HG03103 (cell line): ENCODE results near the gene EYA2.
"Not testable (repeated sequence)": the region's sequence is repeated elsewhere in the genome, so short reads cannot be mapped to it uniquely, and the experiment has no call there.

ENCODE experiments used
- ATAC-seq: cut with Tn5 transposase; IDR thresholded peaks from one replicate; pipeline ENCODE4 v1.9.1; 2021; ENCODE audit warnings: low read depth; ENCODE audit not compliant: unreplicated experiment

The EYA2 gene

DNA sequence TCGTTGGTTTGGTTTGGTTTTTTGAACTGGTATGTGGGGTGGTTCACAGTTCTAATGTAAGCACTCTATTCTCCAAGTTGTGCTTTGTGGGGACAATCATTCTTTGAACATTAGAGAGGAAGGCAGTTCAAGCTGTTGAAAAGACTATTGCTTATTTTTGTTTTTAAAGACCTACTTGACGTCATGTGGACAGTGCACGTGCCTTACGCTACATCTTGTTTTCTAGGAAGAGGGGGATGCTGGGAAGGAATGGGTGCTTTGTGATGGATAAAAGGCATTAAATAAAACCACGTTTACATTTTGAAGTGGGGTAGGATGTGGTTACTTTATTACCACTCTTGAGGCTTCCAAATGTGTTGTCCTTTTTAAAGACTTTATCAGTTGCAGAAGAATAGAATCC is 293.9 kb downstream of the EYA2 start:
- ATAC-seq, result no peak

DNA sequence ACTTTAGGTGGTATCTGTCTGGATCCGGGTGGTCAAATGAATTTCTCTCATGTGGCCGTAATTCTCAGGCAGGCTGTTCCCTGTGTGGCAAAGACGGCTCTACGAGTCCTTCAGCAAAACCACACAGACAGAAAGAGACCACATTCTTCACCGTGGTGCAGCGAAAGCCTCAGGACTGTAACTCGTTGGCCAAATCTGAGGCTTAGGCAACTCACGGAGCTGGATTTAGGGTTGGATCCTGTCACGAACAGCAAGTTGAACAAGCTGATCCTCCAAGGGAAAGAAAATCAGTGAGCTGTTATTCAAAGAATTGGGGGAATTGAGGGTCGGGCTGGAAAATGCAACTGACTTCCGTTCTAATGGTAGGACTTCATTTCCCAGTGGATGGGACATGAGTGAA is 294.4 kb downstream of the EYA2 start:
- ATAC-seq, result no peak

DNA sequence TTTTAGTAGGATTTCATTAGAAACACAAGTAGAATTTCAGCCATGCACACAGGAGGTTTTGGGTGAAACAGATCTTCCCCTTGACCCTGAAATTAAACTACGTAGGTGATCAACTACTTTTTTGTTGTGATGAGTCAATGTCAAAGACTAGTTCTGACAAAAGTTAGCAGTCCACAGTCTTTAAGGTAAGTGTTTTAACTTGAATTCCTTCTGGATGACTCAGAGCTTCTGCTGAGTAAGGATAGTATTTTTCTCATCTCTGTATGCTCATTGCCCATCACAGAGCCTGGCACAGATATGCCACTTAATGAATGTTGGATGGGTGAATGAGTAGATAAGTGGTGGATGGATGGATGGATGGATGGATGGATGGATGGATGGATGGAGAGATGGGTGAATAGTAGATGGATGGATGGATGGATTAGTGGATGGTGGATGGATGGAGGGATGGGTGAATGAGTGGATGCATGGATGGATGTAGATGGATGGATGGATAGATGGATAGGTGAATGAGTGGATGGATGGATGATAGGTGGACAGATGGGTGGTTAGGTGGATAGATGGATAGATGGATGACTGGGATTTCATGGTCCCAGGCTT is 296.5 kb downstream of the EYA2 start:
- ATAC-seq, result no peak

DNA sequence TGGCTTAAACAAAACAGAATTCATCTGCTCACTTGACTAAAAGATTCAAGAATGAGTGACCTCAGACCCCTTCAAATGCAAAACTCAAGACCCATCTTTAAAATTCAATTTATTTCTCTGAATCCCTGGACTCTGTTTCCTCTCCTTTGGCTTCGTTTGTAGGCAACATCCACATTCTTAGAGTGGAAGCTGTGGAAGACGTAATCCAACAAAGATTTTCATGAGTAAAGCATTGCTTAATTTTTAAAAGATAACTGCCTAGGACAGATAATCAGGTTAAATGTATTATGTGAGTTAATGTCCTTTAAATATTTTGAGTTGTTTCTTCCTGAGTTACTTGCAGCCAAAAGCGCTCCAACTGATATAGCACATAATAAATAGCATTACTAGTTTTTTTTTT is 297.3 kb downstream of the EYA2 start:
- no peak for ATAC-seq

DNA sequence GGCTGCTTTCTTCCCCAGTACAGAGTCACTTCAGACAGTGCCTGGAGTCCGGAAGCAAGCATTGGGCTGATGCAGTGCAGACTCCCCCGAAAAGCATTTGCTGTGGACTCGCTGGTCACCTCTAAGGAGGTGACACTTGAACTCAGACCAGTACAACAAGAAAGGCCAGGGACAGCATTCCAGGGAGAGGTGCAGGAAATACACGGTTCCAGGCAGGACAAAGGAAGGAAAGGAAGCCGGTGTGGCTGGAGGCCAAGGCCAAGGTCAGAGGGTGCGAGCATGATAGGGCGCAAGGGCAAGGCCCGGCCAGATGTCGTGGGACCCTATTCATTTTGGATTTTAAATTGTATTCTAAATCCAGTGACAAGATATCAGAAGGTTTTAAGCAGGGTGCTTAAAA is 300.9 kb downstream of the EYA2 start:
- ATAC-seq, result no peak

DNA sequence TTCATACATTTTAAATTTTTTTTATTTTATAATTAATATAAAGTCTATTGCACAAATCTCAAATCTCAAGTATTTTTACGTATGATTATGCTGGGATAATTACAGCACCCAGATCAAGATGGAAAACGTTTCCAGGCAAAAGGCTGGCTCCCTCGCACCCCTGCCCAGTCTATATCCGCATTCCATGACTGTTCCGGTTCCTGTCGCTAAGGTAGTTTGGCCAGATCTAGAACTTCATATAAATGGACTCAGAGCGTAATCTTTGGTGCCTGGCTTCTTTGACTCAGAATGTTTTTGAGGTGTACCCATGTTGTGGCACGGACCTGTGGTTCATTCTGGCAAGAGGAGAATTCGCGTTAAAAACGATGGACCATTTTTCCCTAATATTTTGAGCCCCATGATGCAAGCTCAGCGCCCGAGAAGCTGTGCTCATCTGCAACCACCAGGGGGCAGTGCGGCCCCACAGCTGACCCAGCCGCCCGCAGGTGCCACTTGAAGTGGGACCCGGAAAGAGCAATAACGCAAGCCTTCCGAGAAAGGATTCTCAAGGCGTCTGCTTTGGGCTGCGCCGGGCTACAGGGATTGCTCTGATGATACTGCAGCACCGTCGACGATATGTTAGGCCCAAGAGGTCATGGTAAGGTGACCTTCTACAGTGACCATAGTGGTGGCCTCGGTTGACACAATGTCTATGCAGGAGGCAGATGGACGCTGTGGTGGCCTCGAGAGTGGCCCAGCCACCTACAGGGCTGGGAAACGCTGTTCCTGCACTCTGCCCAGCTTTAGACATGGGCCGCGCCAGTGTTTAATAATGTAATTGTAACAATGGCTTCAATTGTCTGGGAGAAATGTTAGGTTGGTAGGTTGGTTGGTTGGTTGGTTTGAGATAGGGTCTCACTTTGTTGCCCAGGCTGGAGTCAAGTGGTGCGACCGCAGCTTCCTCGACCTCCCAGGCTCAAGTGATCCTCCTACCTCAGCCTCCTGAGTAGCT is 301.7 kb downstream of the EYA2 start:
- ATAC-seq, result no peak

DNA sequence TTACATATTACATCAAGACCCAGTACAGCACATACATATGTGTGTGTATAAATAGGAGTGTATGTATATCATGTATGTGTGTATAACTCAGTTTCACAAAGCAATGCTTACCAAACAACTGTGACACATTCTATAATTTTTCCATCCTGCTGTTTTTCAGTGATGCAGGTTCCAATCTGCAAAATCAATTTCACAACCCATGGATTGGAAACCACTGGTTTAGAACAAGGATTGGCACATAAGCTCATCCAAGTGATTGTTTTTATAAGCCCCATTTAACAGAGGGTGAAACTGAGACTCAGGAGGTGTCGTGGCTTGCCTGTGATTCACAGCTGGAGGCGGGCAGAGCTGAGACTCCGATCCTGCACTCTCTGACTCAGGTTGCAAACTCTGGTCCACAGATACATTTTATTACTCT is 303.6 kb downstream of the EYA2 start:
- no peak for ATAC-seq

DNA sequence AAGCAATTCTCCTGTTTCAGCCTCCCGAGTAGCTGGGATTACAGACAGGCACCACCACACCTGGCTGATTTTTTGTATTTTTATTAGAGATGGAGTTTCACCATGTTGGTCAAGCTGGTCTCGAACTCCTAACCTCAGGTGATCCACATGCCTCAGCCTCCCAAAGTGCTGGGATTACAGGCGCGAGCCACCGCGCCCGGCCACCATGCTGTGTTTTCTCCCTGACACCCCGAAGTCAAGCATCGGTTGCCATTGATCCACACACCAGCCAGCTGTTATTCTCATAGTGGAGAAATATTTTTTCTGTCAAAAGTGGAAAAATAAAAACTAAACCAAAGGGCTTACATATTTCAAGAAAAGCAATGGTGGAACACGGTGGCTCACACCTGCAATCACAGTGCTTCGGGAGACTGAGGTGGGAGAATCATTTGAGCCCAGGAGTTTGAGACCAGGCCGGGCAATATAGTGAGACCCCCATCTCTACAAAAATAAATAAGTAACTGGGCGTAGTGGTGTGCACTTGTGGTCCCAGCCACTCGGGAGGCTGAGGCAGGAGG is 304.4 kb downstream of the EYA2 start:
- ATAC-seq, result no peak

DNA sequence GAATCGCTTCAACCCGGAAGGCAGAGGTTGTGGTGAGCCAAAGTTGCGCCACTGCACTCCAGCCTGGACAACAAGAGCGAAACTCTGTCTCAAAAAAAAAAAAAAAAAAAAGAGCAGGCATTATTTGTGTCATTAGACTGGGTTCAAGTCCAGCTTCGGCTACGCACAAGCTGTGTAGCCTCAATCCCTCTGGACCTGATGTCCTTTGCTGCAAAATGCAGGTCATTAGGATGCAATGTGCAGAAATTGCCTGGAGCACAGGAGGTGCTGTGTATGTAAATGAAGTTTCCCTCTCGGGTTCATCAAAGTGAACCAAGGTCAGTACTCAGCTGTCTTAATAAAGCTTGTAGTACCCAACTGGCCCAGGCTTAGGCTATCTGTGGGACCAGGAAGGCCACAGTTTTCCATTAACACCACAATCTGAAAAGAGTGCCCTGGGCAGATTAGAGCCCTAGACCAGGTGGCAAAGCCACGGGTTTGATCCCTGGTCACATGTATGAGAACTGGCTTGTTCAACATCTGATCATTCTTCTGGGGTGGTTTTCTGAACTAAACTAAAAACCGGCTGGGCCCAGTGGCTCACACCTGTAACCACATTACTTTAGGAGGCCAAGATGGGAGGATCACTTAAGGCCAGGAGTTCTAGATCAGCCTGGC is 306.6 kb downstream of the EYA2 start:
- ATAC-seq, result no peak

DNA sequence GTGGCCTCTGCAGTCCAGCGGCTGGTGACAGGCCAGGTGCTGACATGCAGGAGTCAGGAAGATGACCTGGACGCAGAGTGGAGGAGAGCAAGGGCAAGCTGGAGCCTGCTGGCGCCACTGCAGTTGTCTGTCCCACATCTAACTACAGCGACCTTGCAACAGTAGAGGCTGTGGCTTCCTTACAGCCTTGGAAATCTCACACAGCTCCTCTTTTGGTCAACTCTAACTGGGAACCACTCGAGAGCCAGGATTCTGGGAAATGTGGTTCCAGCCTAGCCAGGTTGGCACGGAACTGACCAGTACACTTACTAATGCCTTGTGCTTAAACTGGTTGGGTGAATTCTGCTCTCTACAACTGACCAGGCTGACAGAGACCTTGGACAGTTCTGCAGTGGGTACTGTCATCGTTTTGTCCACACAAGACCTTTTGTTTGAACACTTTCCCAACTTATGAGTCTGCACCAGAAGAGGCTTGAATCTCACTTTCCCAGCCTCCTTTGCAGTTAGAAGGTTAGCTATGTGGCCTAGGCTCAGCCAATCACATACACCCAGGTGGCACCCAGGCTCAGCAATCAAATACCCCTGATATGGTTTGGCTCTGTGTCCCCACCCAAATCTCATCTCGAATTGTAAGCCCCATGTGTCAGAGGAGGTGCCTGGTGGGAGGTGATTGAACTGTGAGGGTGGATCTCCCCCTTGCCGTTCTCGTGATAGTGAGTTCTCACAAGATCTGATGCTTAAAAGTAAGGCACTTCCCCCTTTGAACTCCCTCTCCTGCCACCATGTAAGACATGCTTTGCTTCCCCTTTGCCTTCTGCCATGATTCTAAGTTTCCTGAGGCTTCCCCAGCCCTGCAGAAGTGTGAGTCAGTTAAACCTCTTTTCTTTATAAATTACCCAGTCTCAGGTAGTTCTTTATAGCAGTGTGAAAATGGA is 308.4 kb downstream of the EYA2 start:
- ATAC-seq, result no peak

DNA sequence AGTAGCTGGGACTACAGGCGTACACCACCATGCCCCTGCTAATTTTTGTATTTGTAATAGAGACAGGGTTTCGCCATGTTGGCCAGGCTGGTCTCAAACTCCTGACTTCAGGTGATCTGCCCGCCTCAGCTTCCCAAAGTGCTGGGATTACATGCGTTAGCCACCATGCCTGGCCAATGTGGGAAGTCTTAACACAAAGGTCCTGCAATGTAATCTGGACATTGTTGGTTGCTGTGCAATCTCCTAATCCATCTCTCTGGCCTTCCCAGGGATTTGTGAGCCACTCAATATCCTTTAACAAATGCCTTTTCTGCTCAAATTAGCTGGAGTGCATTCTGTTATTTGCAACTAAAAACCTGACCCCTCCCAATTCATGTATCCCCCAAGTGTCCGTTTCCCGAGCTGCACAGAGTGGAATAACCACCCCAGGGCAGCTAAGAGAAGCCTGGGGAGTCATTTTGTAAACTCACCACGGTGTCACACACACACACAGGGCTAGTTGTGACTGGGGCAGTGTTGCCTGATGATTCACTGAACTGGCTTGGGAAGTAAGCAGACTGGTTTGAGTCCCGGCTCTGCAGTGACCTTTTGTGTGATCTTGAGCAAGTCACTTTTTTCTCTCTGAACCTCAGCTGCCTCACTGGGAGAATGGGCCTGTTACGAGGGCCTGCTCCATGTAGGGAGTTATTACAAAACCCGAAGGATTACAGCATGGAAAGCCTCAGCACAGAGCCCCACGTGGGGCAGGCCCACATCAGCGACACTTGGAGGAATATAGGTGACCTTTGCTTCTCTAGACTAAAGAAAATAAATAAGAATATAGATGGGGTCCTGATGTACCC is 309.6 kb downstream of the EYA2 start:
- no peak for ATAC-seq

DNA sequence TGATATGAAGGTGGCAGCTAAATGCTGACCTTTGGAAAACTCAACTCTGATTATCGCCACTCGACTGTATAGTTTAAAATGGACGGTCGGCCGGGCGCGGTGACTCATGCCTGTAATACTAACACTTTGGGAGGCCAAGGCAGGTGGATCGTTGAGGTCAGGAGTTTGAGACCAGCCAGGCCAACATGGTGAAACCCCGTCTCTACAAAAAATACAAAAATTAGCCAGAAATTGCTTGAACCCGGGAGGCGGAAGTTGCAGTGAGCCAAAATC is 310.1 kb downstream of the EYA2 start:
- not testable (repeated sequence) for ATAC-seq

DNA sequence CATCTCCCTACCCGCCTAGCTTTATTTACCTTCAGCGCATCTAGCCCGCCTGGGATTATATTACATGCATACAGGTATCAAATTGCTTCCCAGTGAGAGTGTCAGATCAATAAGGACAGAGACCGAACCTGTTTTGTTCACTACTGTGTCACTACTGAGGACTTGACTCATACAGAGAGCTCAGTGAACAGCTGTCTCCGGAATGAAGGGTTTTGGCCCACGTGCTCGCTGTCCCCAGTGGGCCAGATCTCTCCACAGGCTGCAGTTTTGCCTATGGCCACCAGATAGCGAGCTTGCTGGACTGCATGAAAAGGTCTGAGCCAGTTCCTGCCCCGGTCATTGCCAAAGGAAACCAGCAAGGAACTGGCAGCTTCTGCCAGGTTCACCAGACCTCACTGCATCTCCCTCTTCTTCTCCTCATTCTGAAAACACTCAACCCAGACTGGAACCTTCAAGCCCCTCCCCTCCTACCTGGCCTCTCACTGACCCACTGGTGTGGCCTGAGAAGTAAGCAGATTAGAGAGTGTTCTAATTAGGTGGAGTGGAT is 311.0 kb downstream of the EYA2 start:
- ATAC-seq, result no peak

DNA sequence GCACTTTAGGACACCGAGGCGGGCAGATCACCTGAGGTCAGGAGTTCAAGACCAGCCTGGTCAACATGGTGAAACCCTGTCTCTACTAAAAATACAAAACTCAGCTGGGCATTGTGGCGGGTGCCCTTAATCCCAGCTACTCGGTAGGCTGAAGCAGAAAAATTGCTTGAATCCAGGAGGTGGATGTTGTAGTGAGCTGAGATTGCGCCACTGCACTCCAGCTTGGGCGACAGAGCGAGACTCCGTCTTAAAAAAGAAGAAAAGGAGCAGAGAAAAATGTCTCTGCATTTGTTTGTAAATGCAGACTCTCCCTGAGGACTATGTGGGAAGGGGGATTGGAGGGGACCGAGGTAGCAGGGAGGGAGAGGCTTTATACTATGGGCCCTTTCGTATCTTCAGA is 311.9 kb downstream of the EYA2 start:
- ATAC-seq, result not testable (repeated sequence)

DNA sequence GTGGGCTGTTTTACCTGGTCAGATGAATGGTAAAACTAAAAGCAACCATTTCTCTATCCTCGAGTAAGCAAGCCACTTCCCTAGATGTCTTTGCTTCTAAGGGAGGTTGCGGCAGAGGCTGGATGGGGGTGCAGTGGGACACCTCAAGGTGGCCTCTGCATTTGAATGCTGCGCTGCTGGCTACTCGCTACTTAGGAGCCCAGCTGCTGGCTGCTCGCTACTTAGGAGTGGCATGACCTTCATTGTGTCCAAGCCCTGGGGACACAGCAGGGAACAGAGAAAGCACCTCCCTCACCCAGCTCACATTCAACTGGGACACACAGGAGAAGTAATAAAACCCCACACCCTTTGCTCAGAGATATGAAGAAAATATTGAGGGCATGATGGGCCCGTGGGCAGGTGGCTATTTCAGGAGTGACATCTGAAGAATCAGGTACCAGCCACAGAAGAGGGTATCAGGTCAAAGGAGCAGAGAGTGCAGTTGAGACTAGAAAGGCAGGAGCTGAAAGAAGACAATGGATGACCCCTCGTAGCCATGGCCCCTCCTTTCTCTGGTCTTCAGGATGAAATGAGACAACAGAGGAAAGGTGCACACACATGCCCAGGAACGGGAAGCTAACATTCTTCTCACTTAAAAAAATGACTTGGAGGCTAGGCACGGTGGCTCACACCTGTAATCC is 312.5 kb downstream of the EYA2 start:
- ATAC-seq, result no peak

DNA sequence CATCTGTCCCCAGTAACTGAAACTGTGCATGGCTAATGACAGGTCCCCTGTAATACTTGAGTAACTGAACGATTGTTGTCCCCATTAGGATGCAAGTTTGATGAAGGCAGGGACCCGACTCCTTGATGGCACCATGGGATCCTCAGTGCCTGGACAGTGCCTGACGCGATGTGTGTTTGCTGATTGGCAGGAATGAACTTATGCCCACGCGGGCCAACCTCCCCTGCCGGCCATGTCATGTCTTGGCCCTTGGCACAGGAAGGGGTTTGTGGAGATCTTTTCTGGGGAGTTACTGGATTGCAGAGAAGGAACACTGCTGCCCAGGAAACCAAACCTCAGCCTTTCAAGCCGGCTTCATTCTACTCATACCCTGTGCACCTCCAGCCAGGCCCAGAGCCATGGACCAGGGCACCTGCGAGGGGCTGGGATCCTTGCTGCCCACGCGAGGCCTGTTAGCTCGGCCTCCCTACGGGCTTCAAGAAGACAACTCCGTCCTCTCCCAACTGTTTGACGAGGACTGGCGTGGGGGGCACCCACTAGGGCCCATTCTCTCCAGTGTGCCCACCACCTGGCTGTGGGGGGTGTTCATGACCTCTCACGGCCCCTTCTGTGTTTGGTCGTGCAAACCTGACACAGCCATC is 314.0 kb downstream of the EYA2 start:
- ATAC-seq, result no peak

DNA sequence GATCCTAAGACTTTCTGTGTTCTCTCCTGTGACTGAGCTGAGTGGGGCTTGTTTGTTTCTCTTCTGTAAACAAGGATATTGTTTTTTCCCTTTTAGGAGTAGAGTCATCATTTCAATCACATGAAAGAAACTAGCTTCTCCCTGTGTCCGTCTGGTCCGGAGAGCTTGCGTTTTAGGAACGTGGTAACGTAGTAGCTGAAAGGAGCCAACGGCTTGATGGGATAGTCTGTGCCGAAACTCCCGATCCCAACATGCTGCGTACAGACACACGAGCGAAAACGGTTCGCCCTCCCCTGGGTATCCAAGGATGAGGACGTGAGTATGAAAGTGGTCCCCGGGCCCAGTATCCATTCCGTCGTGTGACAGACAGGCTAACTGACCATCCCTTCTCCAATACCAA is 315.3 kb downstream of the EYA2 start:
- no peak for ATAC-seq

DNA sequence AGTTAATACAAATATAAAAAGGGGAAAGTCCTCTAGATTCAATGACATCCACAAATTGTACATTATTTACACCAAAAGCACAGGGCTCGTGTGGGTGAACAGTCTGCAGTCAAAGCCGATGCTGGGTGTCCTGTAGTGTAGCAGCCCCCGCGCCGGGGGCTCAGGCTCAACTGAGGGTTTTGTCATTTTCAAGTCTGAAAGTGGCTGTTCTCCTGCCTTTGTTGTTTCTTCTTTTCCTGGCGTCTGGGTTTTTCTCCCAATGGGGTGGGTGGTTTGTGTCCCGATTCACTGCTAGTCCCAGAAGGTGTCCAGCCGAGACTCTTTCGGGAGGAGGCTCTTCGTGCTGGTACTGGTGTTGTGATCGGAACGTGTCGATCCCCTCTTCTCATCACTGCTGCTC is 315.8 kb downstream of the EYA2 start:
- no peak for ATAC-seq
